NCI-H2107 treated with DMSO at 0.1 percent for 48 hours (cell line): Measurements from ENCODE around the gene FZD4.
A peak's percentile ranks its signal among the peaks of the same experiment; 100 is the strongest.
"Not testable (repeated sequence)": the region's sequence is repeated elsewhere in the genome, so short reads cannot be mapped to it uniquely, and the experiment has no call there.

Source experiments
- DNase-seq: peaks from one replicate; lab custom pipeline; 2025; ENCODE audit not compliant: unreplicated experiment; lab: John Stamatoyannopoulos, UW

FZD4 gene

DNA sequence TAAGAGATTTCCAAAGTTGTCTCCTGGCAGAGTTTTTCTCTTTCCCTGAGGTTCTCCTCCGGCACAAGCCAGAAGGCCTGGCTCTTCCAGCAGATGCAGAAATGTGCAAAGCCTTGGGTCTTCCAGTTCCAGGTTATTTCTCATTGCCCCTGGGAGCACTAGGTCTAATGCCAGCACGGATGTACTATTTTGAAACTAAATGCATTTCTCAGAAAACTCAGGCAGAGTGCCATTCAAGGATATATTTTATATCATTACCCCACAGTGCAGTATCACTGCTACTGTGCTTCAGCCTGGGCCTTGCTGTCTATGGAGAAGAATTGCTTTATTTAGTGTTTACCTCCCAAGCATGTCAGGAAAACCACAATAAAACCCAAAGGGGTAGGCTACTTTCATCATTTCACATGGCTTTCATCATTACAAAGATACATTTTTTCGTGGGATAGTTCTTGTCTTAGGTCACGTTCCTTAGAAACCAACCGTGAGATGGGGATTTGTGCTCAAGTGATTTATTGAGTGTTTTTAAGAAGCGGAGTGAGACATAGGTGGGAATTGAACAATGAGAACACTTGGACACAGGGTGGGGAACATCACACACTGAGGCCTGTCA lies 22.4 kb upstream of the FZD4 start:
- DNase-seq = no peak

DNA sequence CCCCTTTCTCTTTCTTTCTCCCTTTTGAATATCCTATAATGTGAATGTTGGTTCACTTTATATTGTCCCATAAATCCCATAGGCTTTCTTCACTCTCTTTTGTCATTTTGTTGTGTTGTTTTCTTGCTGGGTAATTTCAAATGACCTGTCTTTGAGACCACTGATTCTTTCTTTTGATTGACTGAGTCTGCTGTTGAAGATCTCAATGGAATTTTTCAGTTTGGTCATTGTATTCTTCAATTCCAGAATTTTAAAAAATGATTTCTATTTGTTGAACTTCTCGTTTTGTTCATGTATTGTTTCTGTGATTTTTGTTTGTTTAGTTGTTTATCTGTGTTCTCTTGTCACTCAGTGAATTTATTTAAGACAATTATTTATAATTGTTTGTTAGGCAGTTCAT lies 17.5 kb upstream of the FZD4 start:
- DNase-seq = no peak

DNA sequence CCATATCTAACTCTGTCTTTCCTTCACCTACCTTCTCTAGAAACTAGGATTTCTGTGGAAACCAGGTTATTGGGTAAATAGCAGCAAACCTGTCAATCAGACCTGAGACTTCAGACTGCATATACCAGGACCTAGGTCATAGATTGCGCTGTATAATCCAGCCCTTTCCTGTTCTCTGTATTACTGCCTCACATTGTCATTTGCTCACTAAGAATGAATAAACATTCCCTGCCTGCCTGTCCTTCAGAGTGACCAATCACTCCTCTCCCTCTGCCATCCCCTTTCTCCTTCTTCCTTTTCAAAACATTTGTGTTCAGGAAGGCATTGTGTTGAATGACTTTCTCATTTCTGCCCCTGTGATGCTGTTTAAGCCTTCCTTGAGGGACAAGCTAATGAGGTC lies 14.1 kb upstream of the FZD4 start:
- no peak for DNase-seq

DNA sequence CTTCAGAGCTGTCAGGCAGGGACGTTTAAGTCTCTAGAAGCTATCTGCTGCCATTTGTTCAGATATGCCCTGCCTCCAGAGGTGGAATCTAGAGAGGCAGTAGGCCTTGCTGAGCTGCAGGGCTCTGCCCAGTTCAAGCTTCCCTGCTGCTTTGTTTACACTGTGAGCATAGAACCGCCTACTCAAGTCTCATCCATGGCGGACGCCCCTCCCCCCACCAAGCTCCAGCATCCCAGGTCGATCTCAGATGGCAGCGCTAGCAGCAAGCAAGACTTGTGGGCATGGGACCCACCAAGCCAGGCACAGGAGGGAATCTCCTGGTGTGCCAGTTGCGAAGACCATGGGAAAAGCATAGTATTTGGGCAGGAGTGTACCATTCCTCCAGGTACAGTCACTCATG lies 12.4 kb upstream of the FZD4 start:
- DNase-seq = not testable (repeated sequence)

DNA sequence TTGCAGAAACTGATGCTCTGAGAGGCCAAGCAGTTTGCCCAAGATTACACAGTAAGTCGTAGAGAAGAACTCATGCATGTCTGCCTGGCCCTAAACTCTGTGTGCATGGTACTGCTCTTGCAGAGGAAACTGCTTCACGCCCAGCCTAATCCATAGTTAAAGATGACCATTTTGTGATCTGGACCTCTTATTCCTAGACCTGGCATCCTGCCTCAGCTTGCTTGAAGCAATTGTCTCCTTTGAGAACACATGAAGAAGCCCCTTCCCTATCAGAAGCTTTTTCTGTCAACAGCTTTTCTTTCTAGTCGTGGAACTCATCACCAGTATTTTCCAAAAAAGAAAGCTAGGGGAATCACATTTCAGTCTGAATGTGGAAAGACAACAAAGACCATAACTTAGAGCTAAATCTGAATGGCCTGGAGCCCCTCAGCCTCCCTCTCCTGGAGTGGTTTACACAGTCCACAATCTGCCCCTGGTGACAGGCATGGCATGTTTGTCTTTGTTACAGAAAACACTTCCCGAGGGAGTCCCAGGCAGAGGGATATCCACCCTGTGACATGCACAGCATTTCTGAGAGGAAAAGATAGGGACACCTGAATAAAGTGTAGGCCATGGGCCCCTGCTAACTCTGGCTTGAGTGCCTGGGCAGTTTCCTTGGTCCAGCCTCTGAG lies 2.9 kb upstream of the FZD4 start:
- DNase-seq = no peak

DNA sequence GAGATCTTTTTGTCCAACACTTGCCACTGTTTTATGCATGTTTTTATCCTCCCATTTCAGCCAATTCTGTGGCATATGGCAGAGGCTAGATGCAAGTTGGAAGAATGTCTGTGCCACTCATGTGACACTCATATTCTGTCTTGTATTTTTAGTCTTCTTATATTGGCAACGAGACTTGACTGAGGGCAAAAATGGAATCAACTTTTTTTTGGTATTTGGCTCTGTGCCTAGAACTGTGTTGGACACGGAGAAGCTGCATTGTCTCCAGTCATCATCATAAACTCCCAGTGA lies 1.7 kb upstream of the FZD4 start:
- DNase-seq = no peak

DNA sequence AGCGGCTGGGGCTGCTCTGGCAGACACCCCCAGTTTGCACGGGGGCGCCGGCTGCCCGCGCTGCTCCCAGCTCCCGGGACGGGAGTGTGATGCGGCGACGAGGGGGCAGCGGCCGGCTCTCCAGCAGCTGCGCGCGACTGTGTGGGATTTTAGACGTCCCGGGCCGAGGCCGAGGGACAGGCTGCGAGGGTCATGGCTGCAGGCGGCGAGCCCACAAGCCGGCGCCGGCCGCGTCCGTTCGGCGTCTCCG lies 159 bp downstream of the FZD4 start:
- no peak for DNase-seq

DNA sequence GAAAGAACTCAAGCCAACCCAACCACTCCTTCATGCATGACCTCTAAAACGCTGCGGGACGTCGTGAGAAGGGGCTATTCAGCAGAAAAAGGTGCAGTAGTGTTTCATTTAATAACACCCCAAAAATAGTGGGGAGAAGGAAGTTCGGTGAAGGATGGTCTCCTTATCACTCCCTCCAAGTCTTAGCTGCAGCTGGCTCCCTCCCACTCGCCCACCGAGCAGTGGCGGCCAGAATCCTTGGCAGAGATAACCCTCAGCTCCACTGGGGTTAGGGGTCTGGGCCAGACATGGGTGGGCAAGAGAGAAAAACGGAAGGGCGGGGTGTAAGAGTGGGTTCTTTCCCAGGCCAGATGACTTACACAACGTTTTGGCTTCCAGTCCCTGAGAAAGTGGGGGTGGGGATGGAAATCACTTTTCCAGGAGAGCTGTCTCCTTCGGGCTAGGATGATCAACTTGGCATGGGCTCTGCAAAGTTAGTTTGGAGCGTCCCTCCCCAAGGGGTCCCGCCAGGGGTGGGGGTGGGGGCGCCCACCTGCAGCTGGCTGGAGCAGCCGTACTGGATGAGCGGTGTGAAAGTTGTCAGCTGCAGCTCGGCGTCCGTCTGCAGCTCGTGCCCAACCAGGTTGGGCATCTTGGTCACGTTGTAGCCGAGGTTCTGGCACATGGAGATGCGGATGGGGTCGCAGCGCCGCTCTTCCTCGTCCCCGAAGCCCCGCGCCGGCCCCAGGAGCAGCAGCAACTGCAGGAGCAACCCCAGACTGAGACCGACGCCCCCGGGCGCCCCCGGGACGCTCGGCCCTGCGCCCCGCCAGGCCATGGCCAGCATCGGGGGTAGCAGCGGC lies 705 bp downstream of the FZD4 start:
- no peak for DNase-seq

DNA sequence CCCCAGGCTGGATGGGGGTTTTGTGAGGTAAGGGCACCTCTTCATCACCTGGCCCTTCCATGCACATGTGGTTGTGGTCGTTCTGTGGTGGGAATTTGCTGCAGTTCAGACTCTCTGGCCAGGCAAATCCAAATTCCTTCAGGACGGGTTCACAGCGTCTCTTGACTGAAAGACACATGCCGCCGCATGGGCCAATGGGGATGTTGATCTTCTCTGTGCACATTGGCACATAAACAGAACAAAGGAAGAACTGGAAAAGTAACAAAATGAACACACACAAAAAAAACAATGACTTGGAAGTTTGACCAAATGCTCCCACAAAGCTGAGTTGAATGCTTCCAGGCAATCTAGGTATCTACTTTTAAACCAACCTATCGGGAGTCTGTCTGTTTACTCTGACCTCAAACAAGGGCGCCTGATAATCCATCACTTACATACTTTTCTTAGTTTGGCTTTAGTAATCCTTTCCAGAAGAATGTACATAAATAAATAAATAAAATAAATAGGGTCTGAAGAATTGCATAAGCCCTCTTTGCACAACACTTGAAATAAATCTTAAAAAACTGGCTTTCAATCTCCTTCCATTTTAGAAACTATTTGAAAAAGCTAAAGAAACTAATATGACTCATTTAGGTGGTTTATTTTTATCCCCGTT lies 2.8 kb downstream of the FZD4 start:
- DNase-seq = no peak

DNA sequence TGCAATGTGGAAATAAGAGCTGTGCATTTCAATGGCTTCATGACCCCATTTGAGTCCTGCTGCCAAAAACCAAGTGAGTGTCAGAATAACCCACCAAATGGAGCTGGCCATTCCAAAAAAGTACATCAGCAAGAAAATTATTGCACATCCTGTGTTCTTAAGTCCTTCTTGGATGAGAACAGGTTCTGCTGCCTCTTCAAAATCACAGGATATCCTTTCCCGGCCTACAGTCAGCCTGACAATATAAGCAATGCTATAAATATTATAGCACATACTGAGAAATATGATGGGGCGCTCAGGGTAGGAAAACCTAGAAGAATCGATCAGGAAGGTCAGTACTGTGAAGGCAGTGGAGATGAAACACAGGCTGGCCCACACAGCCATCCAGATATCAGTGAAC lies 3.5 kb downstream of the FZD4 start:
- no peak for DNase-seq

DNA sequence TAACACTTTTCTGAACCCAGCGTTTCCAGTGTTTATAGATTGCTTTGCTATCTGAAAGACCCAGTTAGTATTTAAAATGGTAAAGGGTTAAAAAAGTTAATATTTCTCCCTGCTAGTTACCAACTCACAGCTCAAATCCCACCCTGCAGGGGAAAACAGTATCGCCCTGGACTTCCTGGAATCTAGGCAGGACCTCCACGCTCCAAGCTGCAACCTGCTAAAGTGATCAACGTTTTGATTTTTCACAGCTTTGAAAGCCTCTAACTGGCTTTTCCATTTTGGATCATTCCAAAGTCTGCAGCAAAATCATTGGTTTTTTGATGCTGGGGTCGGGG lies 4.6 kb downstream of the FZD4 start:
- DNase-seq = no peak

DNA sequence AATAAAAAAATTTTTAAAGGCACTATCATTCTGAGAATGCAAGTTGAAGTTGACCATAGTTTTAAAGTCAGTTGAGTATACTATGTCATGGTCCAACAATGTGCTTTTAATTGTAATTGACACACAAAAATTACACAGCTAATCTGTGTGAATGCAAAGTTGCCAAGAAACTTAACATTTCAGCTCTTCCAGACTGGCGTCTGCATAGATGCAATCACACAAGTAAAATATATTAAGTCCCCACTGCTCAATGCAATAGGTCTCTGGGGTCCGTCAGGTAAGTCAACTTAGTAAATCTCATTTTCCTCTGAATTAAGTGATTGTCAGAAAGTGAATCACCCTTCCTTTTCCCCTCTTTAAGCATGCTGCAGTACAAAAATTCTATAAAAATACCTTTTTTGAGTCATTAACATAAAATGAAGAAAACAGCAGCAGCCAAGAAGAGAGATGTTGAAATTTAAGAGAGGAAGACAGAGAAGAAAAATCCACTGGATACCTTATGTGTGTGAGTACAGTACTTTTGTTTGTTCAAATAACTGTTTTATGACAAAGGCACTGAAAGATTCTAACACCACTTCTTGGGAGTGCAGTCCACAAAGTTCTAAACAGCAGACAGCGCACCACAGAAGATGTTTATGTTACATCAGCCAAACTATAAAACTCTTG lies 5.1 kb downstream of the FZD4 start:
- no peak for DNase-seq

DNA sequence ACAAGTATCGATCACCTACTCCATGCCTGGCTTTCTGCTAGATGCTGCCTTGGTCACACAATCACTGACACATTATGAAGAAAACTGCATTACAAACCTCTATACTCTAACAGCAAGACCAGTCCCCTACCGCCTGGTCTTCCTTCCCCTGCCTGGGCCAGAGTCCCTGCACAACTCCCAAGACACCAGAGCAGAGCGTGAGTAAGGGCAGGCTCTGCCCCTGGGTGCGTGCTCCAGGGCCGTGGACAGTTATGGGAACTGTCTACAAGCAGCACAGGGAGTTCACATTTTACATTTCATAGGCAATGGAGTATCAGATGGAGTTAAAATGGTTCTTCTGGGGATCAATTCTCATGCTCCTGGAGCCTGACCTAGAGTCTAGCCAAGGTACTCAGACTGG lies 6.5 kb downstream of the FZD4 start:
- DNase-seq = no peak

DNA sequence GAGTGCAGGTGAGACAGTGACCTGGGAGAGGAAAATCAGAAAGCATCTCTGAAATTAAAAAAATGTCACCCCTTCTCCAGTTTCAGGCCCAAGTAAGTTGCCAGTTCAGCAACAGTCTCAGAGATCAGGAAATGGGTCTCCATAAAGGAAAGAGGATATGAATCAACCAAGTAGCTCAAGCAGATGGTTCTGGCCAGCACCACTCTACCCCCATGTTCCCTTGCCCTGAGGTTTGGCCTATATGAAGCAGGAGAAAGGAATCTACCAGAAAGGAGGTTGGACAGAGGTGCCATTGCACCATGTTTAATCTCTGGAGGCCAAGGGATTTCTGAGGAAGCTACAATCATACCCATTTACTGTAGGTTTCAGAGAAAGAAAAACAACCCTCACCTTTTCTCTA lies 7.7 kb downstream of the FZD4 start:
- no peak for DNase-seq

DNA sequence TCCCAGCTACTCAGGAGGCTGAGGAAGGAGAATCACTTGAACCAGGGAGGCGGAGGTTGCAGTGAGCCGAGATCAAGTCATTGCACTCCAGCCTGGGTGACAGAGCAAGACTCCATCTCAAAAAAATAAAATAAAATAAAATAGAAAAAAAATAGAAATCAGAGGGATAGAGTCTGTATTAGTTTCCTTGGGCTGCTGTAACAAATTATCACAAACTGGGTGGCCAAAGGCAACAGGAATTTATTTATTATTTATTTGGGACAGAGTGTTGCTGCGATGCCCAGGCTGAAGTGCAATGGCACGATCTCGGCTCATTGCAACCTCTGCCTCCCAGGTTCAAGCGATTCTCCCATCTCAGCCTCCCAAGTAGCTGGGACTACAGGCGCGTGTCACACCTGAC lies 11.7 kb downstream of the FZD4 start:
- DNase-seq = not testable (repeated sequence)

DNA sequence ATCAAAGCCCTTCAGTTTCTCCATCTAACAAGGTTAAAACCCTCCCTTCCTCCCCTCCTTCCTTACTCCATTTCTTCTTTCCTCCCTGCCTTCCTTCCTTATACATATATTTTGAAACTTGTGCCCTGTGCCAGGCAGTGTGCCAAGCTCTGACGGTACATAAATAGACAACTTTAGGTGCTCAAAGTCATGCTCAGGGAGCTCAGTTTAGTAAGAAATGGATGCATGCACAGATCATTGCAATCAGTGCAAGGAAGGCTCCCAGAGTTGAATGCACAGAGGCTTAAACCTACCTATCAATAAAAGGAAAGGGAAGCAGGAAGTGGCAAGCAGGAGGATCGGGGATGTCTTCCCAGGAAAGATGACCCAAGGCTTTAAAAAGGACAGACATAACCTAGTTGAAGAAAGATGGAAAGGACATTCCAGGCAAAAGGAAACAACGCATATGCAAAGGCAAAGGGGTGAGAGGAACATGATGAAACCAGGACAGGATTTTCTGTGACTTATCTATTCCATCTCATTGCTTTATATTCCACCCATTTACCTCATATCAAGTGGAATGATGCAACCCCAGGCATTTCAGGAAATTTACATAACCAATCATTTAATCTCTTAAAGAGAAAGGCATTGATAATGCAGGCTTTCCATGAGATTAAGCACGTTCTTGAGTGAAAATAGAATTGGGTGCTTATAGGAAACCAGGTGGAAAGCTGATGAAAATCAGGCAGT lies 13.2 kb downstream of the FZD4 start:
- no peak for DNase-seq

DNA sequence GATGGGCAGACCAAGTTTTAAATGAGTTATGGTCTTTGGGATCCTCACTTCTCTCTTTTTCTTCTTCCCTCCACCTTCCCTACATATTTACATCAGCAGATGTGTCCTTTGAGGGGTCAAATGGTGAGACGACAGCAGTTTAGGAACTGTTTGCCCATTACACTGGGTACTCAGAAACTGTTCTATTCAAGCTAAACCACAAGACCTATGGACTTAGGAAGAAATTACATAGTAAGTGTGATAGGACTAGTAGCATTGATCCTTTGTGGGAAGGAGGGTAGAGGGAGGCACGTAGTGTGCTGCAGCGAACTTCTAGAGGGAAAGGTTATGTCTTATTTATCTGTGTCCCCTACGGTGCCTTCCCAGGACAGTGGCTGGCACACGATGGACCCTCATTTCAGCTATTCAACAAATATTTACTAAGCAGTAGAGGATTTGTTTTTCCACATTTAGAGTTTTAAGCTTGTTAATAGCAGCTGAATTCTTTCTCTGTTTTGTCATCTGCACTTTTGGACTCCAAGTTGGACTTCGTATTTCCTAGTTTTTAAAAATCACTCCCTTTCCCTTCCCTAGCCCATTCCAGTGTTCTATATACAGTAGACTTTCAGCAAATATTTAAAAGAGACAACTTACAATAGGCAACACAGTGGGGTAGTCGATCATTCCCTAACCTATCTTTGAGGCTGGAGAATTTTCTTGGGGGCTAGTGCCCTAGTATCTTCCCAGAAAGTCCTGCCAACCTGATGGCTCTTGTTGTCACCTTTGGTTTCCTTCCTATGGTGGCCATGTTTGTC lies 13.9 kb downstream of the FZD4 start:
- no peak for DNase-seq

DNA sequence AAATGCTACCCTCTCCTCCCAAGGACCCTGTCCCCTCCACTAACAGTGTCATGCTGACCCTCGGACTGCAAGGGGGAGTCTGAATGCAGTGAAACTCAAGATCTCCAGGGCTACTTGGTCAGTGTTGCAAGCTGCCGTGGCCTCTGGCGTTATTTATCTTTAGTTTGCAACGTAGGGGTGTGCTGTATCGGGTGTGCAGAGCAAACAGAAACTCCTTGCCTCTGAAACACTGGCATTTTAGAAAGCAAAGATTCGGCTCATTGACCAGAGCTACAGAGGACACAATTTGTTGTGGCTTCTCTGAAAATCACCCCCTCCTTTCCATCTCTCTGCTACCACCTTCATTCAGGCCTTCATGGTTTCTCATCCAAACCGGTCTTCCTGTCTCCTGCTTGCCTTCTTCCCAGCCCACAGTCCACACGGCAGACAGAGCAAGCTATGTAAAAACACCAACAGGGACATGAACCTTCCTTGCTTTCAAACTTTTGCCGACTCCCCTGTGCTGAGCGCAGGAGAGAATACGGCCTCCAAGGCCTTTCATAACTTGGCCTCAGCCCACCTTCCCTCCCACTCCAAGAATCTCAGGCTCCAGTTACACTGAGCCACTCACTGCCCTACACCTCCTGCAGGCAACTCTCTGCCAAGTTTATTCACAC lies 14.9 kb downstream of the FZD4 start:
- no peak for DNase-seq

DNA sequence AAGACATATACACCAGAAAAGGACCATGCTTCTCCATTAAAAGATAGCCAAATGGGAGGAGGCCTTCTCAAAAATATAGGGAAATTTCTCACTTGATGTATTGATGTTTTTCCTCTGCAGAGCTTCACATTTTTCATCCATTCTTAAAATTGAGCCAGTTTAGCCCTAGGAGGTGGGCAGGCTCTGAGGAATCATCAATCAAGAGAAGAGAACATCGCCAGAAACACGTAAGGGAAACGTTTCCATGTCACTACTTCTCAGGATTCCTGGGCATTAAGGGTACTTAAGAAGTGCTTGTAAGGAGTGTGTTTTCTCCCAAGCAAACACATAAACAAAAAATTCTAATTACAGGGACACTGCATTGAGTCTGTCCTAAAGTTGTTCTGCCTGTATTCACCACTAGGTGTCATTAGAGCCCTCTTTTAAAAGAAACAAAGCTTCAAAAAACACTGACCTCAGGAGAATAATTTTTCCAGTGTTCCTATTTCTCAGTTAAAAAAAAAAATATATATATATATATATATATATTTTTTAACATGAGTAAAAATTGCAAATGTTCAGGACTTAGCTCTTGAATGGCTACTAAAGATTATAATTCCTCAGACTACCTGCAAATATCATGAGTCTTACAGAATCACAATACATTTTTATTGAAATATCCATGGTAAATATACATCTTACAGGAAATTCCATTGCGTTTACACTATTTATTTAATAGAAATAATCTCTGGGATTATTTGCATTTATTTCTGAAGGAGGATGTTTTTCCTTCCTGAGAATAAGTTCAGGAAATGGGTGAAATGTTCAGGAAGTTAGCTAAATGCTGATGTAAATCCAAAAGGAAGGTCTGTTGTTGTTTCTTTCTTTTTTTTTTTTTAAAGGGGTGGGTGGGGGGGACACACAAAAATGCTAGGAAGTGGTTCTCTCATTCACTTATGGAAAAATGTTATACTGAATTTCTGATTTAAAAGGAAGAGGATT lies 16.0 kb downstream of the FZD4 start:
- peak; percentile 78 for DNase-seq
